GM12878 (cell line): ENCODE data around the gene PXMP2. TPM values are rescaled to one million over a fixed set of nuclear protein-coding genes. Genes with fewer than 3 reads are reported as not detected.

Experiments
- ATAC-seq: fragments of 200-7000 bp; cut with Tn5 transposase; 3 replicates; pipeline ENCODE4 v1.9.1; 2020; ENCODE audit warnings: mild to moderate bottlenecking, moderate library complexity
- BruUV-seq: library from RNA; stranded (reverse); fragments of 400-500 nt; replicated peaks from 2 replicates; lab custom pipeline; 2021; lab: Mats Ljungman, UMichigan
- CTCF ChIA-PET: fragments of 300-600 bp; sonication (Branson Sonifier 250); formaldehyde crosslinking; extraction: SDS; loops from one replicate; lab custom pipeline; 2021; ENCODE audit warnings: inconsistent platforms; lab: Yijun Ruan, JAX
- POLR2A ChIA-PET: fragments of 350-600 bp; formaldehyde crosslinking; extraction: SDS; loops from one replicate; lab custom pipeline; 2021; ENCODE audit warnings: inconsistent platforms; lab: Charles Lee
- RAD21 ChIA-PET: fragments of 300-600 bp; sonication (Branson Sonifier 250); formaldehyde crosslinking; loops from one replicate; lab custom pipeline; 2023; ENCODE audit warnings: antibody characterized with exemption; ENCODE audit not compliant: unreplicated experiment; lab: Charles Lee
- SMC1A ChIA-PET: fragments of 300-600 bp; sonication (Branson Sonifier 250); formaldehyde crosslinking; loops from one replicate; lab custom pipeline; 2023; ENCODE audit not compliant: unreplicated experiment, uncharacterized antibody; lab: Charles Lee
- DNase-seq: peaks from one replicate; pipeline ENCODE4 v3.0.0-alpha.2; 2011; ENCODE audit warnings: low read depth, low spot score
- FAIRE-seq: peaks from 3 replicates; lab custom pipeline; 2011; peaks lifted over from hg19 to GRCh38; lab: Jason Lieb, UNC
- H2AFZ ChIP-seq: 2 replicates; pipeline ENCODE4 v1.6.0; 2011; ENCODE audit warnings: low read depth, low read length, control low read depth; ENCODE audit not compliant: control insufficient read depth
- H3K27ac ChIP-seq: 2 replicates; pipeline ENCODE4 v1.5.1; 2011; ENCODE audit warnings: control low read depth; ENCODE audit not compliant: control insufficient read depth, insufficient read depth
- H3K27me3 ChIP-seq, 2 experiments: replicated peaks in 1 of 2; 2 replicates each; pipeline versions ENCODE4 v1.6.0 to v1.6.1; 2011; ENCODE audit warnings: low read length in 1 of 2; ENCODE audit not compliant: control insufficient read depth in 2 of 2, insufficient read depth in 2 of 2
- H3K36me3 ChIP-seq, 2 experiments: 2 replicates each; pipeline ENCODE4 v1.5.1; 2011; ENCODE audit warnings: low read length in 1 of 2; ENCODE audit not compliant: control insufficient read depth in 2 of 2, insufficient read depth in 2 of 2
- H3K4me1 ChIP-seq: 2 replicates; pipeline ENCODE4 v1.6.1; 2011; ENCODE audit warnings: mild to moderate bottlenecking, low read length, moderate library complexity, mixed read lengths; ENCODE audit not compliant: control insufficient read depth, insufficient read depth
- H3K4me2 ChIP-seq: 2 replicates; pipeline ENCODE4 v1.6.0; 2011; ENCODE audit warnings: control low read depth; ENCODE audit not compliant: control insufficient read depth, insufficient read depth
- H3K4me3 ChIP-seq: fragments of 200-600 bp; sonication (generic); 2 replicates; pipeline ENCODE4 v1.5.1; 2016
- H3K79me2 ChIP-seq: 2 replicates; pipeline ENCODE4 v1.6.0; 2011; ENCODE audit warnings: low read length; ENCODE audit not compliant: control insufficient read depth, insufficient read depth
- H3K9ac ChIP-seq: 2 replicates; pipeline ENCODE4 v1.8.0; 2011; ENCODE audit warnings: low read length, control low read depth, mixed read lengths; ENCODE audit not compliant: control insufficient read depth, insufficient read depth
- H3K9me3 ChIP-seq: replicated peaks from 3 replicates; pipeline ENCODE4 v1.5.1; 2011; ENCODE audit warnings: mild to moderate bottlenecking, low read length; ENCODE audit not compliant: control insufficient read depth, insufficient read depth
- H4K20me1 ChIP-seq: 2 replicates; pipeline ENCODE4 v1.6.0; 2011; ENCODE audit not compliant: control insufficient read depth, insufficient read depth
- E4F1 ChIP-seq: fragments of 450-650 bp; IDR thresholded peaks from 2 replicates; pipeline ENCODE4 v1.6.1; 2018; ENCODE audit warnings: borderline replicate concordance, mild to moderate bottlenecking; ENCODE audit not compliant: partially characterized antibody
- FOS ChIP-seq: IDR thresholded peaks from 3 replicates; pipeline ENCODE4 v1.6.1; 2011; ENCODE audit warnings: borderline replicate concordance; ENCODE audit not compliant: insufficient read length; ENCODE audit errors: extremely low read depth
- STAT1 ChIP-seq: fragments of 450-650 bp; conservative IDR thresholded peaks from 2 replicates; pipeline ENCODE4 v1.6.1; 2014; ENCODE audit warnings: antibody characterized with exemption, mild to moderate bottlenecking
- ZNF622 ChIP-seq: fragments of 450-650 bp; IDR thresholded peaks from 2 replicates; pipeline ENCODE4 v1.6.1; 2017; ENCODE audit warnings: mild to moderate bottlenecking, inconsistent platforms
- WGBS: methylation state at CpG from one replicate; pipeline ENCODE4 v1.1.6; 2016; ENCODE audit warnings: low lambda C conversion rate; ENCODE audit not compliant: insufficient replicate concordance, insufficient coverage; ENCODE audit errors: missing lambda C conversion rate; 5-methylcytosine and 5-hydroxymethylcytosine counted together
- in situ Hi-C: fragments of 300-500 bp; cut with MboI; formaldehyde crosslinking; loops from 9 replicates; pipeline ENCODE4 v1.14.3; 2018; ENCODE audit warnings: mixed read lengths
- intact Hi-C: fragments of 100-400 bp; cut with micrococcal nuclease; formaldehyde crosslinking; loops from one replicate; pipeline ENCODE4 v1.14.2; 2022; ENCODE audit not compliant: unreplicated experiment
- polyA plus RNA-seq, 11 experiments: library from polyadenylated mRNA; depleted of rRNA in 4 of 11; unstranded in 6 of 11; stranded (reverse) in 5 of 11; fragments of >200 nt; fragmentation: Nextera tagmentation in 4 of 11; fragmentation: Illumina TruSeq in 1 of 11; extraction: Ambion mirVana in 4 of 11; extraction: Trizol in 1 of 11; gene quantifications; 1 replicate in 1 of 11; 2 replicates in 10 of 11; pipeline versions ENCODE4 v1.2.1 to v1.2.3, GENCODE V29; 2011 to 2016; ENCODE audit warnings: inconsistent platforms in 2 of 11, missing spikeins in 2 of 11, low read depth in 1 of 11
- total RNA-seq, 4 experiments: library from RNA; depleted of rRNA in 3 of 4; stranded (reverse); fragments of >200 nt in 3 of 4; fragmentation: Illumina TruSeq in 1 of 4; extraction: Trizol in 1 of 4; gene quantifications; 2 replicates each; pipeline versions ENCODE4 v1.2.1 to v1.2.3, GENCODE V29; 2013 to 2021

PXMP2 gene
- total and polyA plus RNA-seq, 10 of the 15 experiments (the other 5 are each of a cell fraction or from before 2014, with no cell fraction given), result 4.0 to 97.8 (median 42.0) TPM

GRCh38 chr12:132726386-132726785 lies 39.0 kb downstream of the PXMP2 start:
- H2AFZ ChIP-seq, result no peak overlapping the region
- ChIA-PET SMC1A (no interaction called here), RAD21 (no interaction called here), POLR2A (no interaction called here), CTCF (no interaction called here)
- no peaks in the 10 kb centered on the region for H3K79me2 ChIP-seq
- H3K27me3 ChIP-seq, result no peaks in the 10 kb centered on the region
- H3K4me3 ChIP-seq, result no peak overlapping the region
- FAIRE-seq, result no peak
- in situ Hi-C loops, result no loop called here
- no peak overlapping the region for H3K9ac ChIP-seq
- H3K36me3 ChIP-seq, result peaks cover 25 to 43% of the 10 kb centered on the region in 2 experiments
- over 99% methylated on average over 11 of the region's 12 CpGs for WGBS
- TSS peak; percentile 38 for BruUV-seq
- no peak overlapping the region for H3K27ac ChIP-seq
- no peaks in the 10 kb centered on the region for H3K4me1 ChIP-seq
- no peak overlapping the region for H3K4me2 ChIP-seq
- 0 out of 2 replicates have a peak, but pooled peaks cover 8% of the 10 kb centered on the region for H4K20me1 ChIP-seq
- ATAC-seq, result no peak
- DNase-seq, result no peak
- H3K9me3 ChIP-seq, result no peaks in the 10 kb centered on the region; the same call in 2 of the 3 replicates
- no peak for TF ChIP-seq STAT1
- TF ChIP-seq E4F1, result no peak
- TF ChIP-seq ZNF622, result no peak
- no peak for TF ChIP-seq FOS
- intact Hi-C loops, result no loop called here
